GM18505 (cell line): ENCODE results near the gene ATP8A1.
A peak's percentile ranks its signal among the peaks of the same experiment; 100 is the strongest.
"Not testable (repeated sequence)": the region's sequence is repeated elsewhere in the genome, so short reads cannot be mapped to it uniquely, and the experiment has no call there.

Experiments used
- ATAC-seq: cut with Tn5 transposase; IDR thresholded peaks from one replicate; pipeline ENCODE4 v1.9.1; 2021; ENCODE audit not compliant: unreplicated experiment
- POLR2A ChIP-seq: IDR thresholded peaks from 4 replicates; pipeline ENCODE4 v1.6.1; 2011; ENCODE audit warnings: borderline replicate concordance; ENCODE audit not compliant: insufficient read depth, insufficient read length; ENCODE audit errors: extremely low read depth

Gene ATP8A1

GRCh38 chr4:42501624-42502401 lies 155.1 kb downstream of the ATP8A1 start:
- no peak for ATAC-seq
- TF ChIP-seq POLR2A = no peak

- no peak for ATAC-seq
- no peak for TF ChIP-seq POLR2A
Measured at GRCh38 chr4:42498040-42498439, 158.9 kb downstream of the ATP8A1 start.

- ATAC-seq = no peak
- no peak for TF ChIP-seq POLR2A
Measured at GRCh38 chr4:42497142-42497910, 159.6 kb downstream of the ATP8A1 start.

GRCh38 chr4:42492962-42493361 lies 163.9 kb downstream of the ATP8A1 start:
- no peak for TF ChIP-seq POLR2A
- ATAC-seq = no peak

DNA sequence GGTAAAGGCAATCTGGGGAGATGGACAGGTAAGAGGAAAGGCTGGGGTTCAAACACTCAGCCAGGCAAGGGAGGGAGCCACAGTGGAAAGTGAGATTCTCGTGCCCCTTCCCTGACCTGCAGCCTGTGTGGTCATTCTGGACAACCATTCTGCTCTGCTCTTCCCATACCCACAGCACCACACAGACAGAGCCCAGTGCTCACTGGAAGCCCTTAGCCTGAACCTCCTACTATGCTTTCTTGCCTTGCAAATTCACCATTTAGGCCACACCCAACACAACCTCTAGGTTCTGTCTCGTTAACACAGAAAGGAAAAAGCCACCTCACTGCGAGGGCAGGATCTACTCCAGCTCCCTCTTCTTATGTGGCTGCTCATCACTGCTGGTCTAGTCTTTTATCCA lies 166.9 kb downstream of the ATP8A1 start:
- no peak for ATAC-seq
- TF ChIP-seq POLR2A = peak; percentile 58

DNA sequence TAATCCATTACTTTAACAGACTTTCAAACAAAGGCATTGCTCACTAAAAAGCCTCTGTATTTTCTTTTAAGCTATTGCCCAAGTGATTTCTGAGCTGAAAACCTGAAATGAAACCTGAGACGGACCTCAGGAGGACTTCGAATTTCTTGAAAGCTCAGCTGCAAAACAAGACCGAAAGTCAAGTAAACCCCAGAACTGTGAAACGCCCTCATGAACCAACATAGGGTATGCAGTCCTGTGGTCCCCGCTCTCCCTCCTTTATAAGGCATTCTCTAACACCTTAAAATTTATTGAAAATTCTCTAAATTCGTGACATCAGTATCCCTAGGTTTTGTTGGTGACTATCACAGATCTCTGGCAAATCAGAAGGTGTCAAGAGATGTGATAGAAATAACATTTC lies 167.8 kb downstream of the ATP8A1 start:
- no peak for TF ChIP-seq POLR2A
- ATAC-seq = peak; percentile 71

GRCh38 chr4:42488554-42488953 lies 168.4 kb downstream of the ATP8A1 start:
- no peak for TF ChIP-seq POLR2A
- no peak for ATAC-seq

- ATAC-seq = peak; percentile 83
Measured at GRCh38 chr4:42488114-42488513, 168.8 kb downstream of the ATP8A1 start.

DNA sequence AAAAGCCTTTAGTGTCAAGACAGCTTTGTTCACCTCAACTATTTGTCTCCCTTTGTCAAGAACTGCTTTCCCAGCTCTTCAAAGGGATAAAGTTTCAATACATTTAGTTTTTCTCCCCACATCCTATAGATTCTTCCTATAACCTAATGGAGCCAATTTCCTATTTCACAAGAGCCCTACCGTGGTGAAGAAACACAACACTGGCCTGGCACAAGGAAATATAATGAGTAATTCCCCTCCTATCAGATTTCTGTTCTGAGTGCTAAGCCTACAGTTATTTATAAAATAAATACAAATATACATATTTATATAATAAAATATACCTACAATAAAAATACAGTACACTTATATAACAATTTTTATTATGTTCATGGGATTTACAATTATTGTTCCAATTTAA lies 169.7 kb downstream of the ATP8A1 start:
- TF ChIP-seq POLR2A = no peak
- ATAC-seq = no peak

More at GRCh38 chr4:42488114-42488513, 168.8 kb downstream of the ATP8A1 start:
- no peak for TF ChIP-seq POLR2A

DNA sequence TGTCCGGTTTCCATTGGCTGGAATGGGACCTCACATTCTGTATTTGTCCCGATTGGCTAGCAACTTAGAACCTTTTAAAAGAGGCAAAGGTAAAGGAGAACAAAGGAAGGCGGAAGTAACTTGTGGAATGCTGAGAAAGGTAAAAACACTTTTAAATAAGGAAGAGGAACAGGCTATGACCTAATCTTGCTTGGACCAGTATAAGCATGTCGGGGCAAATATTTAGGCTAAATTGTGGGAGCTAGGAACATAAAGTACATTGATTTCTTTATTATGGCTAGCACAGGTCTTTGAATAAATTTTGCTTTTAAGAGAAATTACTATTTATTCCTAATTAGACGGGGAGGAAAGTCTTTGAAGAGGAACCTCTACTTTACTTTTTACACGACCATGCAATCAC lies 170.7 kb downstream of the ATP8A1 start:
- ATAC-seq = not testable (repeated sequence)

GRCh38 chr4:42484630-42485029 lies 172.3 kb downstream of the ATP8A1 start:
- ATAC-seq = no peak
- TF ChIP-seq POLR2A = no peak

DNA sequence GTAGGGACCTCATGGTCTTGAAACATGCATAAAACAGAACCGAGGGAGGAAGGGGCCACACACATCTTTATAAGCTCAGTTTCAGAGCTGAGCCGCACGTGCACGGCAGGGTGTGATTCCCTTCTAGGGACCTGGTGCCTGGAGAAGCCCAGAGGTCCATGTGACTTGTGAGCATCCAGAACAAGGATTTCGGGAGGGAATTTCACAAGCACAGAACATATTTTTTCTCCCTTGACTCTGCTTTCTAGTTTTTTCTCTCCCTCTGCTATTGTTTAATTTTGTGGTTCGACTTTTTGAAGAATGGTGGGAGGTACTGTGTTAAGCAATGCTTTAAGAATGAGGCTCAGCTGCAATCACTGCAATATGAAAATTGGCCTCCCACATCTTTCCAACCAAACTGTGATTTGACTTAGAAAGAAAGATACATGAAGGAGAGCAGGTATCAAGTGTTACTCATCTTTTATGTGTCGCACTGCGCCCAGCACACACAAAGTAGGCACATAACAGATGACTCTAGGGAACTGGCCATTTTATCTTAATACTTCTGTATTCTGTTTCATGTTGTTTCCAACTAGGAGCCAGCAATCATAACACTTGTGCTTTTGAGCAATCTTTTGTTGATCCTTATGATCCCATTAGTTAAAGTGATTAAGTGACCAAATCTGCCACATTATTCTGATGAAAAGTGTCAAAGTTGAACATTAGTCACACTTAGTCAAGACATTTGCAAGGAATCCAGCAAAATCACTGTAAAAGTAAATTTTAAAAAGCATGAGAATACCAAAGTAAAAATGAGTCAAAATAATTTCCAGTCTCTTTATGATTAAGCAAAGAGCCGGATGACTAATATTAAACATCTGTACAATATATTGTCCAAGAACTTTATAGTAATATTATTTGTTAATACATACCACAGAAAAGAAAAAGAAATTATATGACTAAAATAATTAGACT lies 173.2 kb downstream of the ATP8A1 start:
- TF ChIP-seq POLR2A = no peak
- no peak for ATAC-seq
